PC-3 (cell line): Measurements from ENCODE around the gene PRRT1B.
A peak's percentile ranks its signal among the peaks of the same experiment; 100 is the strongest.

Experiments
- CTCF ChIP-seq: fragments of 300-600 bp; sonication (generic); conservative IDR thresholded peaks from 2 replicates; pipeline ENCODE4 v1.5.1; 2017; ENCODE audit warnings: antibody characterized with exemption, low read depth, mild to moderate bottlenecking, low read length
- EZH2 ChIP-seq: fragments of 300-600 bp; sonication (generic); IDR thresholded peaks from one replicate; pipeline ENCODE4 v1.6.1; 2017; ENCODE audit warnings: antibody characterized with exemption, mild to moderate bottlenecking, low read length; ENCODE audit not compliant: unreplicated experiment
- EZH2phosphoT487 ChIP-seq: fragments of 300-600 bp; sonication (generic); IDR thresholded peaks from 2 replicates; pipeline ENCODE4 v1.6.1; 2018; ENCODE audit warnings: mild to moderate bottlenecking, antibody characterized with exemption, low read length, borderline replicate concordance

- TF ChIP-seq CTCF, result peak; percentile 37; the same call in 1 of the 2 replicates
- TF ChIP-seq EZH2phosphoT487, result no peak
- TF ChIP-seq EZH2, result no peak
These were observed 41.5 kb upstream of the PRRT1B start for GRCh38 chr9:131503626-131504465.
